Calu3 (cell line): ENCODE results near the gene TTC23. TPM values are rescaled to one million over a fixed set of nuclear protein-coding genes. Genes with fewer than 3 reads are reported as not detected.

ENCODE experiments used
- BruUV-seq: library from RNA; stranded (reverse); fragments of 400-500 nt; replicated peaks from 2 replicates; lab custom pipeline; 2021; lab: Mats Ljungman, UMichigan
- CTCF ChIA-PET: fragments of 300-600 bp; sonication (Branson Sonifier 250); formaldehyde crosslinking; loops from one replicate; lab custom pipeline; 2022; ENCODE audit warnings: antibody characterized with exemption; lab: Charles Lee
- DNase-seq: peaks from one replicate; pipeline ENCODE4 v3.0.0; 2022
- H3K27ac Mint-ChIP-seq: one replicate; pipeline ENCODE4 v1.8.0; 2022; ENCODE audit warnings: mixed read lengths; ENCODE audit not compliant: unreplicated experiment
- H3K27me3 Mint-ChIP-seq: one replicate; pipeline ENCODE4 v1.8.0; 2022; ENCODE audit warnings: mixed read lengths; ENCODE audit not compliant: unreplicated experiment
- H3K36me3 Mint-ChIP-seq: one replicate; pipeline ENCODE4 v1.8.0; 2022; ENCODE audit warnings: mild to moderate bottlenecking, moderate library complexity, mixed read lengths; ENCODE audit not compliant: insufficient read depth, unreplicated experiment
- H3K4me1 Mint-ChIP-seq: one replicate; pipeline ENCODE4 v1.8.0; 2022; ENCODE audit warnings: mild to moderate bottlenecking, low read depth, mixed read lengths; ENCODE audit not compliant: unreplicated experiment
- H3K4me3 Mint-ChIP-seq: one replicate; pipeline ENCODE4 v1.8.0; 2022; ENCODE audit warnings: mild to moderate bottlenecking, low read depth, moderate library complexity, mixed read lengths; ENCODE audit not compliant: unreplicated experiment
- H3K9me3 Mint-ChIP-seq: one replicate; pipeline ENCODE4 v1.8.0; 2022; ENCODE audit warnings: low read depth, mixed read lengths; ENCODE audit not compliant: unreplicated experiment
- intact Hi-C: fragments of 100-400 bp; cut with micrococcal nuclease; formaldehyde crosslinking; loops from one replicate; pipeline ENCODE4 v1.10.0; 2022; ENCODE audit not compliant: unreplicated experiment
- total RNA-seq: library from RNA; stranded (reverse); gene quantifications from 2 replicates; pipeline ENCODE4 v1.2.3, GENCODE V29; 2022
- TF ChIP-seq, protein P1 (sequence below): fragments of 200-600 bp; IDR thresholded peaks from one replicate; pipeline ENCODE4 v1.8.0; 2022; ENCODE audit warnings: antibody characterized with exemption; ENCODE audit not compliant: unreplicated experiment

The TTC23 gene
- total RNA-seq, 1 experiment from 2014 or later, result 18.9 TPM

DNA sequence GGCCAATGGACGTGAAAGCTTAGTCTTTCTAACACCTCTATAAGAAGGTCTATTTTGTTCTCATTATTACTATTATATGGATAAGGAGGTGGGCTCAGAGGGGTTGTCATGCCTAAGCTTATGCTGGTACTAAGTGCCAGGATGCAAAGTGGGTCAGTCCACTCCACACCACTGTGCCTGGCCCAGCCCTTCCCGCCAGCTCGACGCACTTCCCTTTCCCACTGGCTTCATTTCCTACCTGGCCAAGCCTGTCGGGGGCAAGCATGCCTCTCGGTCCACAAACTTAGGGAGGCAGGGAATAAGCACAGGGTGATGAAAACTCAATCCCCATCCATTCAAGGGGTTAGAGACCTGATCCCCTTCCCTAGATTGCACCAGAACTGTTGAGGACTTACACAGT, 150.4 kb downstream of the TTC23 start:
- no peaks in the 10 kb centered on the region for H3K36me3 Mint-ChIP-seq
- no peaks in the 10 kb centered on the region for H3K9me3 Mint-ChIP-seq
- intact Hi-C loops, result no loop called here
- CTCF ChIA-PET, result interaction anchor here (0.6 kb wide), 1 partner anchor 1345 kb away, joined by 4 read pairs; no protein-coding TSS in a partner anchor
- peaks cover 8% of the 10 kb centered on the region for H3K4me1 Mint-ChIP-seq
- no peak overlapping the region for H3K27ac Mint-ChIP-seq
- BruUV-seq, result no TSS peak
- no peak for DNase-seq
- no peak overlapping the region for H3K4me3 Mint-ChIP-seq
- peaks cover 91% of the 10 kb centered on the region for H3K27me3 Mint-ChIP-seq
- TF ChIP-seq, protein P1, sequence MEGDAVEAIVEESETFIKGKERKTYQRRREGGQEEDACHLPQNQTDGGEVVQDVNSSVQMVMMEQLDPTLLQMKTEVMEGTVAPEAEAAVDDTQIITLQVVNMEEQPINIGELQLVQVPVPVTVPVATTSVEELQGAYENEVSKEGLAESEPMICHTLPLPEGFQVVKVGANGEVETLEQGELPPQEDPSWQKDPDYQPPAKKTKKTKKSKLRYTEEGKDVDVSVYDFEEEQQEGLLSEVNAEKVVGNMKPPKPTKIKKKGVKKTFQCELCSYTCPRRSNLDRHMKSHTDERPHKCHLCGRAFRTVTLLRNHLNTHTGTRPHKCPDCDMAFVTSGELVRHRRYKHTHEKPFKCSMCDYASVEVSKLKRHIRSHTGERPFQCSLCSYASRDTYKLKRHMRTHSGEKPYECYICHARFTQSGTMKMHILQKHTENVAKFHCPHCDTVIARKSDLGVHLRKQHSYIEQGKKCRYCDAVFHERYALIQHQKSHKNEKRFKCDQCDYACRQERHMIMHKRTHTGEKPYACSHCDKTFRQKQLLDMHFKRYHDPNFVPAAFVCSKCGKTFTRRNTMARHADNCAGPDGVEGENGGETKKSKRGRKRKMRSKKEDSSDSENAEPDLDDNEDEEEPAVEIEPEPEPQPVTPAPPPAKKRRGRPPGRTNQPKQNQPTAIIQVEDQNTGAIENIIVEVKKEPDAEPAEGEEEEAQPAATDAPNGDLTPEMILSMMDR, result no peak

DNA sequence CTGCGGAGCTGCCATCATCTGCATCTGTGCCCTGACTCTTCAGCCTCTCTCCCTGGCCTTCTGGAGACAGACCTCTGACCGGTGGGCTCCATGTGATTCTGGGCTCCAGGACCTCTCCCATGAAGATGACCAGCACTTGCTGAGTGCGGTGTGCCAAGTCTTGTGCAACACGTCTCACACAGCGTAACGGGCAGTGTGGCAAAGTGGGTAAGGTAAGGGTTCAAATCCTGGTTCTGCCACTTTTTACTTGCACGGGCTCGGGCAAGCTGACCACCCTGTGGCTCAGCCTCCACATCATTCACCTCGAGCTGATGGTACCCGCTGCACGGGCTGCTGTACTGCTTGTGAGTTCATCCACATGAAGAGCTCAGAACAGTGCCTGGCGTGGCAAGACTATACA, 151.0 kb downstream of the TTC23 start:
- H3K4me1 Mint-ChIP-seq, result peaks cover 8% of the 10 kb centered on the region
- no peak for DNase-seq
- H3K36me3 Mint-ChIP-seq, result no peaks in the 10 kb centered on the region
- H3K9me3 Mint-ChIP-seq, result no peaks in the 10 kb centered on the region
- H3K4me3 Mint-ChIP-seq, result no peak overlapping the region
- TF ChIP-seq, protein P1, result no peak
- no peak overlapping the region for H3K27ac Mint-ChIP-seq
- CTCF ChIA-PET, result interaction anchor here (0.6 kb wide), 1 partner anchor 1344 kb away, joined by 4 read pairs; no protein-coding TSS in a partner anchor
- peaks cover 91% of the 10 kb centered on the region for H3K27me3 Mint-ChIP-seq
- BruUV-seq, result no TSS peak
- intact Hi-C loops, result no loop called here

DNA sequence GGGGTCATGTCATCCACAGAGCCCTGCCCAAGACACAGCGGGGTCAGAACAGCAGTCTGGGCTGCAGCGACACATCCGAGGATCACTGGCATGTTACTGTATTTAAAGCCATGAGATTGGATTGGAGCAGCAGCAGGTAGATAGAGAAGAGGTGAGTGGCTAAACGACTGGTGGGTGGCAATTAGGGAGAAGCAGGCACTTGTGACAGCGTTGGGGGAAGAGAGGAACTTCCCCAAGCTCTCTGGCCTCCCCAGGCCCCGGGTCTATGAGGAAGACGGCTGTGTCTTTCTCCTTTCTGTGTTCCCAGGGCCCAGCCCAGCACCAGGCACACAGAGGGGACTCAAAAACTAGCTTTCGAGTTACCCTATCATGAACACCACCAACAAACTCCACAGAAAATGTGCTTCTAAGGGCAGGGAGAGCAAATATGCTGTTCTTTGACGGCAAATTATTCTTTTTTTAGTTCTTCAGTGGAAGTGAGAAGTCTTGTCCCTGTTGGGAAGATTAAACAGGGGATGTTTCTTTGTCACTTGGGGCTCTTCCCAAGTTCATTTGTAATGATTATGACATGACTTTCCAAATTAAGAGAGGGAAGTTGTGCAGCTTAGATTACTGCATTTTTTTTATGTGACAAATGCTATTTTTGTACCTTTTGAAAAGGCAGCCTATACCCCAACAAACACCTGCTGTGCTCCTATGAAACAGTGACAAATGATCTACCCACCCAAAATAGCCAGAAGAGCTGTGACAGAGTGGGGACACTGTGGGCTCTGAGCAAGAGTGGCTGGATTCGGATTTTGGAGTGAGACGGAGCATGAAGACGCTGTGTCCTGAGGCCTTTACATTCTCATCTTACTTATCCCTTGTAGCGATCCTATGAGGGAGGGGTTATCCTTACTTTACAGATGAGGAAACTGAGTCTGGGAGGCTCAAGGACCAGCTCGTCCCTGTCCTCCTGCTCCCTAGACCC, 151.7 kb downstream of the TTC23 start:
- H3K36me3 Mint-ChIP-seq, result no peaks in the 10 kb centered on the region
- peaks cover 84% of the 10 kb centered on the region for H3K27me3 Mint-ChIP-seq
- H3K4me1 Mint-ChIP-seq, result peaks cover 8% of the 10 kb centered on the region
- H3K4me3 Mint-ChIP-seq, result no peak overlapping the region
- H3K27ac Mint-ChIP-seq, result no peak overlapping the region
- H3K9me3 Mint-ChIP-seq, result no peaks in the 10 kb centered on the region
- intact Hi-C loops, result no loop called here
- BruUV-seq, result no TSS peak
- CTCF ChIA-PET, result interaction anchor here (0.5 kb wide), 1 partner anchor 192 kb away, joined by 6 read pairs; no protein-coding TSS in a partner anchor
- no peak for DNase-seq
- TF ChIP-seq, protein P1, result no peak

DNA sequence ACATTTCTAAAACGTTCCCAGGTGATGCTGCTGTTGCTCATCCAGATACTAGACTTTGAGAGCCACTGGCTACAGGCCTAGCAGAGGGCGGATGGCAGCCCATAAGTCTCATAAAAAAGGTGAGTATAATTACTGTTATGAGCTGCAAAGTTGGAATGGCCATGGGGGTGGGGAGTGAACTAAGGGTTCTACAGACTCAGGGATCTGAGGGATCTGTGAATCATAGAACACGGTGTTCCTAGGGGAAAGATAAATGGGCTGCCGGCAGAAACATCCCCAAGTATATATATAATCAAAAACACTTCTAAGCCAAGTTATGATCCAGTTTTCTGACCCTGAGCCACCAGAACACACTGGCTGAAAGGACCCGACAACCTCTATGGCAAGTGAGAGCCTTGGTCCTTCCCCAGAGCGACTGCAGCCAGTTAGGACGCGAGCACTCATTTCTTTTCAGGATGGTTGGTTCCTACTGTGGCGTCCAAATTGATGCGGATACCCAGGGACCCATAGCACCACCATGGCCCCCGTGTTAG, 152.4 kb downstream of the TTC23 start:
- CTCF ChIA-PET, result no interaction called here
- Mint-ChIP-seq H3K9me3 (no peaks in the 10 kb centered on the region), H3K27ac (no peak overlapping the region), H3K27me3 (peaks cover 77% of the 10 kb centered on the region), H3K4me3 (no peak overlapping the region), H3K4me1 (peaks cover 8% of the 10 kb centered on the region), H3K36me3 (no peaks in the 10 kb centered on the region)
- TF ChIP-seq, protein P1, result no peak
- intact Hi-C loops, result no loop called here
- no peak for DNase-seq
- no TSS peak for BruUV-seq
